HL-60 (cell line): ENCODE data around the gene RAB11B.
"Not testable (repeated sequence)": the region's sequence is repeated elsewhere in the genome, so short reads cannot be mapped to it uniquely, and the experiment has no call there.

Source experiments
- DNase-seq, 2 experiments: peaks; one replicate each; pipeline ENCODE4 v3.0.0-alpha.2; 2010 to 2020; ENCODE audit warnings: low read depth in 1 of 2, low spot score in 1 of 2
- H3K27ac ChIP-seq: fragments of 250-450 bp; sonication (Bioruptor Pico); replicated peaks from 2 replicates; pipeline ENCODE4 v1.5.1; 2020; ENCODE audit warnings: mild to moderate bottlenecking, moderate library complexity
- H3K27me3 ChIP-seq: fragments of 250-450 bp; sonication (Bioruptor Pico); 2 replicates; pipeline ENCODE4 v1.5.1; 2021; ENCODE audit warnings: mild to moderate bottlenecking, moderate library complexity; ENCODE audit not compliant: insufficient read depth, poor library complexity, severe bottlenecking
- H3K4me3 ChIP-seq: replicated peaks from 2 replicates; pipeline ENCODE4 v1.5.1; 2011; ENCODE audit warnings: mild to moderate bottlenecking, control low read depth, low read length; ENCODE audit not compliant: insufficient read depth
- GABPA ChIP-seq: IDR thresholded peaks from 2 replicates; pipeline ENCODE4 v1.6.1; 2012; ENCODE audit warnings: low read depth
- POLR2AphosphoS5 ChIP-seq: IDR thresholded peaks from 2 replicates; pipeline ENCODE4 v1.6.1; 2012; ENCODE audit warnings: low read depth
- SPI1 ChIP-seq: IDR thresholded peaks from 2 replicates; pipeline ENCODE4 v1.6.1; 2012; ENCODE audit warnings: low read depth, mild to moderate bottlenecking, borderline replicate concordance
- TF ChIP-seq, protein P1 (sequence below): IDR thresholded peaks from one replicate; pipeline ENCODE4 v1.5.1; 2011; ENCODE audit warnings: low read length, control low read depth, inconsistent platforms; ENCODE audit not compliant: insufficient read depth
- TF ChIP-seq, protein P2 (sequence below): IDR thresholded peaks from 2 replicates; pipeline ENCODE4 v1.6.1; 2012; ENCODE audit warnings: low read depth; ENCODE audit not compliant: insufficient replicate concordance

The RAB11B gene

DNA sequence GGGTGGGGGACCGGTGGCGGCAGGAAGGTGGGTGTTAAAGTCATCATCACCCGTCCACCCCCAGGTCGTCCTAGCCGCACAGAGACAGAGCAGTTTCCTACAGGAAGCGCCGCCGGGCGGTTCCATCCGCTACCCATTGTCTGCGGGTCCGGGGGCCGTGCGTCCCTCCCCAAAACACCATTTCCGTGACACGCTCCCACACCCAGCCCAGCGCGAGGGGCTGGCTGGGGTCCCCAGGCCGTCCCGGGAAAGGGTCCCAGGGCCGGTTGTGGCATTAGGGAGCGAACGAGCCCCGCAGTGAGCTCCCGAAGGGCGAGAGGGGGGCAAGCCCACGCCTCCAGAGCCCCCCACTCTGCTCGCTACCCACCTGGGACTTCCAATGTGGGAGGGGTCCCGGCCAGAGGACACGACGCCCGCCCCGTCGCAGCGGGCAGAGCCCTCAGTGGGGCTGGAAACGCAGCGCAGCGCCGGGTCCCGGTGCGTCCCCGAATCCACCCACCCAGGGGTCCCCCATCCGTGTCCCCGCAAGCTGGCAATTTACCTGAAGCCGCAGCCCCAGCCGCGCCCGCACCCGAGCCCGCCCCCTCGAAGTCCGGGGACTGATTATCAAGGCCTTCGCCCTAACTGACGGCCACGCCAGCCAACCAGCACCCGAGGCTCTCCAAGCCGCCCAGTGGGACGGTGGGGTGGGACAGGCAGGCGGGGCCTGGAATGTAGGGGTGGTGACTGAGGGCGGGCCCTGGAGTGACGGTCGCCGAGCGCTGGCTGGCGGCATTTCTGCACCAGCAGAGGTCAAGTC is 47.3 kb upstream of the RAB11B start, which contains the start of gene KANK3:
Gene KANK3, minus strand, starts transcription at position 579 of the 799 bp plus-strand sequence. CDS start 5,434 bp downstream, outside the sequence.
- H3K27me3 ChIP-seq = peaks cover 38% of the 10 kb centered on the region
- H3K27ac ChIP-seq = no peak within 1 kb of the TSS
- TF ChIP-seq SPI1 (no peak), POLR2AphosphoS5 (no peak), GABPA (no peak)
- TF ChIP-seq, protein P1, sequence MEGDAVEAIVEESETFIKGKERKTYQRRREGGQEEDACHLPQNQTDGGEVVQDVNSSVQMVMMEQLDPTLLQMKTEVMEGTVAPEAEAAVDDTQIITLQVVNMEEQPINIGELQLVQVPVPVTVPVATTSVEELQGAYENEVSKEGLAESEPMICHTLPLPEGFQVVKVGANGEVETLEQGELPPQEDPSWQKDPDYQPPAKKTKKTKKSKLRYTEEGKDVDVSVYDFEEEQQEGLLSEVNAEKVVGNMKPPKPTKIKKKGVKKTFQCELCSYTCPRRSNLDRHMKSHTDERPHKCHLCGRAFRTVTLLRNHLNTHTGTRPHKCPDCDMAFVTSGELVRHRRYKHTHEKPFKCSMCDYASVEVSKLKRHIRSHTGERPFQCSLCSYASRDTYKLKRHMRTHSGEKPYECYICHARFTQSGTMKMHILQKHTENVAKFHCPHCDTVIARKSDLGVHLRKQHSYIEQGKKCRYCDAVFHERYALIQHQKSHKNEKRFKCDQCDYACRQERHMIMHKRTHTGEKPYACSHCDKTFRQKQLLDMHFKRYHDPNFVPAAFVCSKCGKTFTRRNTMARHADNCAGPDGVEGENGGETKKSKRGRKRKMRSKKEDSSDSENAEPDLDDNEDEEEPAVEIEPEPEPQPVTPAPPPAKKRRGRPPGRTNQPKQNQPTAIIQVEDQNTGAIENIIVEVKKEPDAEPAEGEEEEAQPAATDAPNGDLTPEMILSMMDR = no peak
- H3K4me3 ChIP-seq = peak within 1 kb of the TSS; percentile 18; the same call in 1 of the 2 replicates
- DNase-seq = peak; percentile 77 to 81

DNA sequence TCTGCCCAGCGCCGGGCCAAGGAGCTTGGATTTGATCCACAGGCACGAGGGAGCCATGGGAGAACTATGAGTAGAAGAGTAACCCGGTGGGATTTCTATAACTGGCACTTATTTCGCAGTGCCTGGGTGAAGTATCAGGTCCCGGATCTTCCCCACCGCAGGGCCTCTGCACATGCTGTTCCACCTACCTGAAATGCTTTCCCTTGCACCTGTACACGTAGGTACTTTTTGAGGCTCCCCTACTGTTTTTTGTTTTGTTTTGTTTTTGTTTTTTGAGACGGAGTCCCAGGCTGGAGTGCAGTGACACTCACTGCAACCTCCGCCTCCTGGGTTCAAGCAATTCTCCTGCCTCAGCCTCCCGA is 46.7 kb upstream of the RAB11B start:
- Histone ChIP-seq H3K27me3 (peaks cover 35% of the 10 kb centered on the region), H3K27ac (no peak overlapping the region), H3K4me3 (no peak overlapping the region)
- no peak for DNase-seq
- TF ChIP-seq, protein P1 = no peak
- TF ChIP-seq, protein P2, sequence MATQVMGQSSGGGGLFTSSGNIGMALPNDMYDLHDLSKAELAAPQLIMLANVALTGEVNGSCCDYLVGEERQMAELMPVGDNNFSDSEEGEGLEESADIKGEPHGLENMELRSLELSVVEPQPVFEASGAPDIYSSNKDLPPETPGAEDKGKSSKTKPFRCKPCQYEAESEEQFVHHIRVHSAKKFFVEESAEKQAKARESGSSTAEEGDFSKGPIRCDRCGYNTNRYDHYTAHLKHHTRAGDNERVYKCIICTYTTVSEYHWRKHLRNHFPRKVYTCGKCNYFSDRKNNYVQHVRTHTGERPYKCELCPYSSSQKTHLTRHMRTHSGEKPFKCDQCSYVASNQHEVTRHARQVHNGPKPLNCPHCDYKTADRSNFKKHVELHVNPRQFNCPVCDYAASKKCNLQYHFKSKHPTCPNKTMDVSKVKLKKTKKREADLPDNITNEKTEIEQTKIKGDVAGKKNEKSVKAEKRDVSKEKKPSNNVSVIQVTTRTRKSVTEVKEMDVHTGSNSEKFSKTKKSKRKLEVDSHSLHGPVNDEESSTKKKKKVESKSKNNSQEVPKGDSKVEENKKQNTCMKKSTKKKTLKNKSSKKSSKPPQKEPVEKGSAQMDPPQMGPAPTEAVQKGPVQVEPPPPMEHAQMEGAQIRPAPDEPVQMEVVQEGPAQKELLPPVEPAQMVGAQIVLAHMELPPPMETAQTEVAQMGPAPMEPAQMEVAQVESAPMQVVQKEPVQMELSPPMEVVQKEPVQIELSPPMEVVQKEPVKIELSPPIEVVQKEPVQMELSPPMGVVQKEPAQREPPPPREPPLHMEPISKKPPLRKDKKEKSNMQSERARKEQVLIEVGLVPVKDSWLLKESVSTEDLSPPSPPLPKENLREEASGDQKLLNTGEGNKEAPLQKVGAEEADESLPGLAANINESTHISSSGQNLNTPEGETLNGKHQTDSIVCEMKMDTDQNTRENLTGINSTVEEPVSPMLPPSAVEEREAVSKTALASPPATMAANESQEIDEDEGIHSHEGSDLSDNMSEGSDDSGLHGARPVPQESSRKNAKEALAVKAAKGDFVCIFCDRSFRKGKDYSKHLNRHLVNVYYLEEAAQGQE = no peak
- TF ChIP-seq POLR2AphosphoS5 (no peak), SPI1 (no peak), GABPA (no peak)

DNA sequence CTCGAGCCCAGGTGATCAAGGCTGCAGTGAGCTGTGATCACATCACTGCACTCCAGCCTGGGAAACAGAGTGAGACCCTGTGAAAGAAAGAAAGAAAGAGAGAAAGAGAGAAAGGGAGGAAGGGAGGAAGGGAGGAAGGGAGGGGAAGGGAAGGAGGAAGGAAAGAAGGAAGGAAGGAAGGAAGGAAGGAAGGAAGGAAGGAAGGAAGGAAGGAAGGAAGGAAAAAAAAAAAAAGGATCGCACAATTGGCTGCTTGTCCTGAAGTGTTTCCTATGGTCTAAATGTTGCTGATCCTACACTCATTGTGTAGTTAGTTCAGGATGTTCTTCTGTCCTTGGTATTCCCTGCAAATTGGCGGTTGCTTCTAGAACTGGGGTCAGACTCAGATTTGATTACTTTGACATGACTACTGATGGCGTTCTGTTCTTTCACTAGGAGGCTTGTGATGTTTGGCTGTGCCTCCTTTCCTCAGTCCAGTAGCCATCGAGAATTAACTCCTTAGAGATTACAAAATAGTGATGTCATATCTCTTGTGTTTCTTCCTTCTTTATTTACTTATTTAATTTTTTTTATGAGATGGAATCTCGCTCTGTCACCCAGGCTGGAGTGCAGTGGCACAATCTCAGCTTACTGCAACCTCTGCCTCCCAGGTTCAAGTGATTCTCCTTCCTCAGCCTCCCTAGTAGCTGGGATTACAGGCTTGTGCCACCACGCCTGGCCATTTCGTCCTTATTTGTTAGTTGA is 40.4 kb upstream of the RAB11B start:
- DNase-seq, H3K4me3 ChIP-seq, H3K27ac ChIP-seq: not testable (repeated sequence)
- peaks cover 14% of the 10 kb centered on the region for H3K27me3 ChIP-seq

DNA sequence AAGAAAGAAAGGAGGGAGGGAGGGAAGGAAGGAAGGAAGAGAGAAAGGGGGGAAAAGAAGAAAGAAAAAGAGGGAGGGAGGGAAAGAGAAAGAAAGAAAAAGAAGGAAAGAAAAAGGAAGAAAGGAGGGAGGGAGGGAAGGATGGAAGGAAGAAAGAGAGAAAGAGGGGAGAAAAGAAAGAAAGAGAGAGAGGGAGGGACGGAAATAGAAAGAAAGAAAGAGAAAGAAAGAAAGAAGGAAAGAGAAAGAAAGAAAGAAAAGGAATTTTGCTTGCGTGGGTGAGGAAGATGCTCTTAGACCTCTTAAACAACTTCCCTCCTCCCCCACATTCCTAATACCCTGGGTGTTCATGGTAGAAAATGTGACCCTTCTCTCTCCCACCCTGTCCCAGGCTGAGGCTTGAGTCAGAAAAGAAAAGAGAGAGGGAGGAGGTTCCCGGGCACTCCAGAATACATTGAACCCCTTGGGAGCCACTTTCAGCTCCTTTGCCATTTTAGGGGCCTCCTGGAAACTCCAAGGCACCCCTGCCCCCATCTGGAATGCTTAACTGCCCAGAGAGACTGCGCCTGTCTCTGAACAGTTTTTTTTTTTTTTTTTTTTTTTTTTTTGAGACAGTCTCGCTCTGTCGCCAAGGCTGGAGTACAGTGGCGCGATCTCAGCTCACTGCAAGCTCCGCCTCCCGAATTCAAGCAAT is 37.9 kb upstream of the RAB11B start:
- TF ChIP-seq, protein P1 = no peak
- TF ChIP-seq, protein P2 = no peak
- no peak for TF ChIP-seq GABPA
- TF ChIP-seq POLR2AphosphoS5 = no peak
- TF ChIP-seq SPI1 = no peak
- H3K27ac ChIP-seq = no peak overlapping the region
- DNase-seq = no peak
- peaks cover 14% of the 10 kb centered on the region for H3K27me3 ChIP-seq
- H3K4me3 ChIP-seq = no peak overlapping the region

- not testable (repeated sequence) for DNase-seq, H3K27ac ChIP-seq, H3K4me3 ChIP-seq
- peaks cover 14% of the 10 kb centered on the region for H3K27me3 ChIP-seq
Measured at GRCh38 chr19:8352845-8353244, 37.3 kb upstream of the RAB11B start.
